HG02588 (cell line): ENCODE data around the gene TRAPPC12.

ENCODE experiments used
- ATAC-seq: cut with Tn5 transposase; IDR thresholded peaks from one replicate; pipeline ENCODE4 v1.9.1; 2021; ENCODE audit warnings: mild to moderate bottlenecking, moderate library complexity; ENCODE audit not compliant: unreplicated experiment

TRAPPC12 gene

GRCh38 chr2:3405876-3406275, 26.4 kb downstream of the TRAPPC12 start:
- ATAC-seq, result no peak

GRCh38 chr2:3406501-3406900, 27.0 kb downstream of the TRAPPC12 start:
- no peak for ATAC-seq

- ATAC-seq, result no peak
Measured at GRCh38 chr2:3408781-3409180, 29.3 kb downstream of the TRAPPC12 start.

GRCh38 chr2:3409627-3410170, 30.2 kb downstream of the TRAPPC12 start:
- ATAC-seq, result no peak

GRCh38 chr2:3411103-3411502, 31.6 kb downstream of the TRAPPC12 start:
- ATAC-seq, result no peak

GRCh38 chr2:3413697-3414096, 34.2 kb downstream of the TRAPPC12 start:
- no peak for ATAC-seq

GRCh38 chr2:3414133-3414860, 34.8 kb downstream of the TRAPPC12 start:
- ATAC-seq, result no peak

- ATAC-seq, result no peak
Measured at GRCh38 chr2:3418766-3419404, 39.4 kb downstream of the TRAPPC12 start.

GRCh38 chr2:3420076-3420768, 40.7 kb downstream of the TRAPPC12 start:
- ATAC-seq, result no peak

- ATAC-seq, result no peak
Measured at GRCh38 chr2:3420769-3421397, 41.4 kb downstream of the TRAPPC12 start.

- no peak for ATAC-seq
Measured at GRCh38 chr2:3421580-3421979, 42.1 kb downstream of the TRAPPC12 start.

- ATAC-seq, result peak; percentile 55
Measured at GRCh38 chr2:3422161-3422779, 42.8 kb downstream of the TRAPPC12 start.

- no peak for ATAC-seq
Measured at GRCh38 chr2:3423492-3424170, 44.1 kb downstream of the TRAPPC12 start.

- ATAC-seq, result no peak
Measured at GRCh38 chr2:3424171-3424795, 44.8 kb downstream of the TRAPPC12 start.

GRCh38 chr2:3426615-3427014, 47.1 kb downstream of the TRAPPC12 start:
- no peak for ATAC-seq

- peak; percentile 35 for ATAC-seq
Measured at GRCh38 chr2:3427272-3427671, 47.8 kb downstream of the TRAPPC12 start.

GRCh38 chr2:3428577-3428976, 49.1 kb downstream of the TRAPPC12 start:
- no peak for ATAC-seq

- no peak for ATAC-seq
Measured at GRCh38 chr2:3429066-3429610, 49.6 kb downstream of the TRAPPC12 start.

- ATAC-seq, result no peak
Measured at GRCh38 chr2:3430172-3430571, 50.7 kb downstream of the TRAPPC12 start.
